ENCODE data around the gene DDI1.
"Not testable (repeated sequence)": the region's sequence is repeated elsewhere in the genome, so short reads cannot be mapped to it uniquely, and the experiment has no call there.

Gene DDI1

GRCh38 chr11:104041792-104042191, 5.4 kb downstream of the DDI1 start:
- DNase-seq (ENCODE audit: low read depth), result no peak

- DNase-seq (ENCODE audit: low read depth), result no peak
These were observed 6.7 kb downstream of the DDI1 start for GRCh38 chr11:104043142-104043541.

DNA sequence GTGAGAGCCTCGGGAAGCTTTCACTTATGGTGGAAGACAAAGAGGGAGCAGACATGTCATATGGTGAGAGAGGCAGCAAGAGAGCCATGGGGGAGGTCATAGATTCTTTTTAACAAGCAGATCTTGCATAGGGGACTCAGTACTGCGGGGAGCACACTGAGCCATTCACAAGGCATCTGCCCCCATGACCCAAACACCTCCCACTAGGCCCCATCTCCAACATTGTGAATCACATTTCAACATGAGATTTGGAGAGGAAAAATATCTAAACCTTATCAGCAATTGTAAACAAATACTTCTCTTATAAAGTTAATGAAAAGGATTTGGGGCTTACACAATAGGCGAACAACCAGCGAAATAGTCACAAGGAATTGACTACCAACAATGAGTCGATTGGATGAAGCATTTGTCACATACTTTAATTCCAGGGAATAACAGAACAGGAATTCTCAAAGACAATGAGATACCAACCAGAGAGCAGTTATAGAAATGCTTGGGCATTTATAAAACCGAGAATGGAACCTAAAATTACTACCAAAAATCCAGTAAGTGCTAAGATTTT, 7.3 kb downstream of the DDI1 start:
- no peak for DNase-seq (ENCODE audit: low read depth)

DNA sequence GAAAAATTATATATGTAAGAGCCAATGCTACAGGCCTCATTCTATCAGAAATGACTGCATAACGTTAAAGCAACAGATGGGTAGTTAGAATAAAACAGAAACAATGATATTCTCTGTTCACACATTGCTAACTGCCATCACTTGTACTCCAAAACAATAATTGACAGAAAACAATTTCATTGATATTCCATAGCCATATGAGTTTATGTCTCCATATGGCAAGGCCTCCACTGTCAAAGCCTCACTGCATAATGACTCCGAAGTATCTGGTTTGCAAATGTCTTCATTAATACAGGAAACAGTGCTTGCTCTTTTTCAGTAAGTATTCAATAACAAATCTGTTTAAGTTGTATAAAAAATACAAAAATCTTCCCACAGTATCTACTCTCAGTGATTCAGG, 9.9 kb downstream of the DDI1 start:
- DNase-seq (ENCODE audit: low read depth), result no peak

DNA sequence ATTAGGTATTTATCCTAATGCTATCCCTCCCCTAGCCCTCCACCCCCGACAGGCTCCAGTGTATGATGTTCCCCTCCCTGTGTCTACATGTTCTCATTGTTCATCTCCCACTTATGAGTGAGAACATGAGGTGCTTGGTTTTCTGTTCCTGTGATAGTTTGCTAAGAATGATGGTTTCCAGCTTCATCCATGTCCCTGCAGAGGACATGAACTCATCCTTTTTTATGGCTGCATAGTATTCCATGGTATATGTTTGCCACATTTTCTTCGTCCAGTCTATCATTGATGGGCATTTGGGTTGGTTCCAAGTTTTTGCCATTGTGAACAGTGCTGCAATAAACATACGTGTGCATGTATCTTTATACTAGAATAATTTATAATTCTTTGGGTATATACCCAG, 10.4 kb downstream of the DDI1 start:
- DNase-seq (ENCODE audit: low read depth), result not testable (repeated sequence)

GRCh38 chr11:104049116-104049515, 12.7 kb downstream of the DDI1 start:
- DNase-seq (ENCODE audit: low read depth), result no peak

- no peak for DNase-seq (ENCODE audit: low read depth)
These were observed 15.3 kb downstream of the DDI1 start for GRCh38 chr11:104051778-104052177.

DNA sequence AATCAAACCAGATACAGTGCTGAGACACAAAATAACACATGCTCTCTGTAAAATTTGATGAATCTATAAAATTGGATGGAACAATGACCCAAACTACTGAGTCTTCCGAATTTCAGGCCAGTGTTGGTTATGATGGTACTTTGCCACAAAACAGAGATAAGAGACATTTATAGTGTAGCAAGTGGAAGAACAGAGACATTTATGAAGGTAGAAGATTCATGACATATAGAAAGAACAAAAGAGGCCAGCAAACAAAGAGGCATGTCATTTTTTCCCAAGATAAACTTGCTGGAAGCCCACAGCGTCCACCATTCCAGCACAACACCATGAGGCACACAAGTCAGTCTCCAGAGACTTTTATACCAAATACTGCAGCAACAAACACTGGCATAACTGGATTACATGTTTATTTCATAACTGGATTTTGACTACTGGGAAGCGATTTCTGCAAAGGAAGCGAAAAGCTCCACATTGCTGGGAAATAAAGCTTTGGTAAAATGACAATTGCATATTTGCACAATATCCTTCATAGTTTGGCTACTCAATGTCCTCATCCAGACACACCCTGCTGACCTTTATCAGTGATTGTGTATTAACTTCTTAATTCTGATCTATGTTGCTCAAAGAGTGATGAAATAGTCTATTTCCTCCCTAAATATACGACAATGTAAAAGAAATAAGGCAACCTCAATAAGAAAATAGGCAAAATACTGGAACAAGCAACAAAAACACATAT, 17.5 kb downstream of the DDI1 start:
- no peak for DNase-seq (ENCODE audit: low read depth)

DNA sequence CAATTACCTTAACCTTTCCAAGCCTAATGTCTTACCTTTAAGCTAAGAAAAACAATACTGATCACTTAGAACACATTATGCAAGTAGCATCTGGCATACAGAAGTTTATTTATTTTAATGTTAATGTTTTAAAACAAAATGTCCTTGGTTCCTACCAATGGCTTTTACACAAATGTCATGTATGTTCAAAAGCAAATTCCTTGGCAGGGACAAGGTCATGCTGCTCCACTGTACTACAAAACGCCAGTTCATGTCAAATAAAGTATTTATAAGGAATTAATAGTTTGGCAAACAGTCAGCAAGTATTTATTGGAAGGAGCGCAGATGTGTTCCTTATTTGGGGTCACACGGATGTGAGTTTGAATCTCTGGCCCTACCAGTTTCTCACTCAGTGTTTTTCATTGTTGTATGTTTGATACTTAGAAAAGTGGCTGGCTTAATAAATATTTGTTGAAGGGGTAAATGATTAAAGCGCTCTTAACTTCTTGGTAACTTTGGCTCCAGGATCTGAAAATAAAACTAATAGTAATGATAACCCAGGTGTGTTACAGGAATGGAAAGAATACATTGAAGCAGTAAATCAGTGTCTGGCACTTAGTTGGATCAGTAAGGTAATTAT, 18.6 kb downstream of the DDI1 start:
- no peak for DNase-seq (ENCODE audit: low read depth)

- no peak for DNase-seq (ENCODE audit: low read depth)
These were observed 19.2 kb downstream of the DDI1 start for GRCh38 chr11:104055596-104055995.

GRCh38 chr11:104057908-104058307, 21.5 kb downstream of the DDI1 start:
- no peak for DNase-seq (ENCODE audit: low read depth)

- DNase-seq (ENCODE audit: low read depth), result no peak
These were observed 22.2 kb downstream of the DDI1 start for GRCh38 chr11:104058680-104059079.

DNA sequence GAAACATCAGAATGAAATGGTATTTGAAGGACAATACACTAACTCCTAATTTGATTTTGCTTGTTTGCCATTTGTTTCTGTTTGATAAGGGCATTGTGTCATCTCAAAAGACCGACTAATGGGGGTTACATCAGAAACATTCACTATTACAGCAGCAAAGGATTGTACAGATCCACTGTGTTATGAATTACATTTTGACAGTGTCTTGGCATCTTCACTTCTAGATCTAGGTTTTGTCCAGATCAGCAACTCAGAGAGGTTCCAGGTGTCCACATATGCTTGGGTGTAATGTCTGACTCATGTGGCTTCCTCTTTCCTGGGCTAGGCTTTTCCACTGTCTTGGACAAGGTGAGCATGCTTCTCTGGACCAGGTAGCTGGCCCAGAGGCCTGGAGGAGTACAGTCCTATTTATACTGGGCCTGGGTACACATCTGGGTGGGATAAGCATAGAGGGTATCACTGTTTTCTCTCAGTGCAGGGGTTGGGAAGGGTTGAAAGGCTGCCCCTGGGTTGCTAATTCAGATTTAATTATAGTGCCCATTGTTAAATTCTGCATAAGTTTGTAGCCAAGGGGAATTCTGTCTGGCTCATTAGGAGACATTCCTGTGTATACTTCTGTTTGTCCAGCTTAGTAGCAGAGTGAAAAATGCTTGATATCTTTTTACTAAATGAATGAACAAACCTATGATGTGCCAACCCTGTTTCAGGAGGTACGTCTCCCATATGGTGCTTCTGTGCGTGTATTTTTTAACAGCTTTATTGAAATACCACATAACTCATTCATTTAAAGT, 23.8 kb downstream of the DDI1 start:
- DNase-seq (ENCODE audit: low read depth), result no peak

DNA sequence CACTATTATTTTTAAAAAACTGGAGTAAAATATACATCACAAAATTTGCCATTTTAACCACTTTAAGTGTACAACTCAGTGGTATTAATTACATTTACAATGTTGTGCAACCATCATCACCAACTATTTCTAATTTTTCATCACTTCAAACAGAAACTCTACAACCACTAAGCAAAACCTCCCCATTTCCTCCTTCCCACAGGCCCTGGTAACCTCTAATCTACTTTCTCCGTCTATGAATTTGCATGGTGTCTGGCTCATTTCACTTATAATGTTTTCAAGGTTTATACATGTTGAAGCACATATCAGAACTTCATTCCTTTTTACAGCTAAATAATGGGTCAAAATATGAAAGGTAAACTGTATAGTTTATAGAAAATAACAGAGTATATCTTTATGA, 24.4 kb downstream of the DDI1 start:
- no peak for DNase-seq (ENCODE audit: low read depth)

- DNase-seq (ENCODE audit: low read depth), result no peak
These were observed 25.5 kb downstream of the DDI1 start for GRCh38 chr11:104061853-104062521.

DNA sequence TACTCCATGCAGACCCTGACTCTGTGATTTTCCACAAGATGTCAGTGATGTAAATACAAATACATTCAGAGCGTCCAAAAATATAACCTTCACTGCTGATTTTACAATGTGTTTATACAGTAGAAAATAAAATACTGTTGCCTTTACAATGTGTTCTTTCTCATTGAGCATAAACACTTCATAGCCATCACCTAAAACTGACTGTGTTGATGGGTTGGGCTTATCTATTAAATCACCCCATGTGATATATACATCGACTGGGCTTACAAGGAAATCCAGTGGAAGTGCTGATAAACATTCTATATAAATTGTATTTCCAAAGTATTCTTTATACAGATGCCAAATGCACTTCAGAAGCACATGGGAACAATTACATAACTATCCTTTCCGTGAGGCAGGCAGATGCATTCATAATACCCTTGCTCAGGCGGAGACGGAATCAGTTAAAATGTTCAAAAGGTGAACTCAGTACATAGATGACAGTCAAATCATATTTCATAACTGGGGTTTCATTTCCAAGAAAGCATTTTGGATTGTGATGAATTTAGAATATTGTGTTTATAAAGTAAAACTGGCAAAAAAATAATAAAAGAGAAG, 27.7 kb downstream of the DDI1 start:
- DNase-seq (ENCODE audit: low read depth), result no peak

DNA sequence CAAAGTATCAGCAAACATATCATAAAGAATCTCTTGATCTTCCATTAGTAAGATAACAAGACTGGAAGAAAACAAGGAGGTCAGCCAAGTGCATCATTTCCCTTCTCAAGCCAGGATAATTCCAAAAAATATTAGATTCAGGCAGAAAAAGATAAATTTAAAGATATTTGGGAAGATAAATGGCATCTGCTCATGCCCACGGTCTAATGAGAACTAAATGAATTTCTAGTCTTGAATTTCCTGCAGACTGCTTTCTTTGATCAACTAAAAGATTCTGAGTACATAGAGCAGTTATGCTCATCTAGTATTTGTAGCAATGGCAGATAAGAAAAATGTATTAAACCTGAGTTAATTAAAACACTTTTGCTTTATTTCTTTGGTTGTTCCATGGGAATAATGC, 31.1 kb downstream of the DDI1 start:
- no peak for DNase-seq (ENCODE audit: low read depth)

- DNase-seq (ENCODE audit: low read depth), result no peak
These were observed 37.7 kb downstream of the DDI1 start for GRCh38 chr11:104073950-104074705.

DNA sequence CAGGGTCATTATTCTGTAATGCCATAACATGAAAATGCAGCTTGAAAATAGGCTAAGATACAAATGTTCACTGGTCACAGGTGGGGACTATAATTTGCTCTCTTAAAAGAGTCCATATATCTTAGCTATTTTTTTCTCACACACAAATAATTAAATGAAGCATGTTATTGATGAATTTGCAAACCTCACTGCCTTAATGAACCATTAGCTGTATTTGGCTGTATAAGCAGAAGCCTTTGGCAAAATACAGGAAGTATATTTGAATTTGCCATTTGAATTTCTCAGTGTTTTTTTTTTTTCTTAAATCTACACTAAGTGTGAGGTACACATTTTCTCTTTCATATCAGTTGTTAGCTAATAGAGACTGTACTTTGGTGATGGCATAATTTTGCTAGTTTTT, 38.7 kb downstream of the DDI1 start:
- DNase-seq (ENCODE audit: low read depth), result no peak

DNA sequence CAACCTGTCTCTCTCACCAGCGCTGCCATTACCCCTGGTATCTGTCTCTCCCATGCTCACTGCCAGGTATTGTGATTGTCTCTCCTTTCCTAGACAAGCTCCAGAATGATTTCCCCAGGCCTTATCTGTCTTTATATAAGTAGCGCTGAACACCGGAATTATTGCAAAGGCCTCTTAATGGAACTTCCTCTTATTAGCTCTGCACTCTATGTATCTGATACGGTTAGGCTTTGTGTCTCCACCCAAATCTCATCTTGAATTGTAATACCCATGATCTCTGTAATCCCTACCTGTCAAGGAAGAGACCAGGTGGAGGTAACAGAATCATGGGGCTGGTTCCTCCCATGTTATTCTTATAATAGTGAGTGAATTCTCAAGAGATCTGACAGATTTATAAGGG, 39.3 kb downstream of the DDI1 start:
- no peak for DNase-seq (ENCODE audit: low read depth)

DNA sequence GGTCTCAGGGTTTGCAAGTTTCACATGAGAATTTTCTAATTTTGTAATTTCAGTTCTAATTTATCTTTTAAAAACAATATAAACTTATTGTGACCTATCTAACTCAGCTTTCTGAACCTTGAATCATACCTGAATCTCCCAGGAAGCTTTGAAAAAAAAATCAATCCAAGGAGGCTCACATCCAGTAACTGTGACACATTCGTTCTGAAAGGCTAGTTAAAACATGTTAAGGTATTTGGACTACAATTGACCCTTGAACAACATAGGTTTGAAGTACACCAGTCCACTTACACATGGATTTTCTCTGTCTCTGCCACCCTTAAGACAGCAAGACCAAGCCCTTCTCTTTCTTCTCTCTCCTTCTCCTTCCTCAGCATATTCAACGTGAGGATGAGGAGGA, 40.0 kb downstream of the DDI1 start:
- DNase-seq (ENCODE audit: low read depth), result no peak

Data from activated T-cell treated with anti-CD3 and anti-CD28 coated beads for 1 hour (primary cell).